ENCODE results near the gene TMEM140.
A peak's percentile ranks its signal among the peaks of the same experiment; 100 is the strongest.
"Not testable (repeated sequence)": the region's sequence is repeated elsewhere in the genome, so short reads cannot be mapped to it uniquely, and the experiment has no call there.

Gene TMEM140

DNA sequence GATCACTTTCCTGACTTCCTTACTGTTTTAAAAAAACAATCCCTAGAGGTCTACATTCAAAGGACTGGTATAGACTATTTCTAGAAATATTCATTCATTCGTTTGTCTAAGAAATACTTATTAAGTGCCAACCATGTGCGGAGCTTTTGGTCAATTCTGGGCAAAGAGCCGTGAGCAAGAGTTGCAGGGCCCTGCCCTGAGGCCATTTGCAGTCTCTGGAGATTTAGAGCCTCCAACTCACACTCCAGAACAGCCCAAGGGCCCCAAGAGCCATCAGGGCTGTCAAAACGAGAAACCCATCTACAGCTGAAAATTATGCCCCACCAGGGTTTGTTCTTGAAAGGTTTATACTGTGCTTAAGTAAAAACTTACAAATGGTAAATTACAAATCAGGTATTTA, 47.3 kb downstream of the TMEM140 start:
- DNase-seq (ENCODE audit: low read depth in 2 of 2), result no peak

GRCh38 chr7:135195968-135196629, 48.2 kb downstream of the TMEM140 start:
- DNase-seq (ENCODE audit: low read depth in 2 of 2), result no peak

GRCh38 chr7:135197343-135197742, 49.5 kb downstream of the TMEM140 start:
- no peak for DNase-seq (ENCODE audit: low read depth in 2 of 2)

- DNase-seq (ENCODE audit: low read depth in 2 of 2), result no peak
These were observed 50.2 kb downstream of the TMEM140 start for GRCh38 chr7:135197906-135198655.

DNA sequence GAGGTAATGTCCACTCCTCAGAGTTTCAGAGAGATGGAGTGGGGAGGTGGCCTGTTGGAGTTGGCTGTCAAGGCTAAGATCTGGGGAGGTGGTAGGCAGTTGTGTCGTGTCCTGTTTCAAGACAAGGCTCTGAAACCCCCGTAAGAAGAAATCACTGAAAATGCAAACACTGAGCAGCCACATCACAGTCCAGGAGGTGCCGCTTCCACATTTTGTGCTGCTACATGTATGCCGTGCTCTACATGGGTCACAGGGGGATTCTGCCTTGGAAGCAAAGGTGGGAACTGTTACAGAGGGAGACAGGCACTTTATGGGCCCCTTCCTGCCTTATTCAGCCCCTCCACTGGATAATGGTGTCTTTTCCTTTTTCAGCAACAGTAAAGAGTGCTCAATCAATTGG, 51.6 kb downstream of the TMEM140 start:
- no peak for DNase-seq (ENCODE audit: low read depth in 2 of 2)

- DNase-seq (ENCODE audit: low read depth in 2 of 2), result no peak
These were observed 53.0 kb downstream of the TMEM140 start for GRCh38 chr7:135200821-135201331.

DNA sequence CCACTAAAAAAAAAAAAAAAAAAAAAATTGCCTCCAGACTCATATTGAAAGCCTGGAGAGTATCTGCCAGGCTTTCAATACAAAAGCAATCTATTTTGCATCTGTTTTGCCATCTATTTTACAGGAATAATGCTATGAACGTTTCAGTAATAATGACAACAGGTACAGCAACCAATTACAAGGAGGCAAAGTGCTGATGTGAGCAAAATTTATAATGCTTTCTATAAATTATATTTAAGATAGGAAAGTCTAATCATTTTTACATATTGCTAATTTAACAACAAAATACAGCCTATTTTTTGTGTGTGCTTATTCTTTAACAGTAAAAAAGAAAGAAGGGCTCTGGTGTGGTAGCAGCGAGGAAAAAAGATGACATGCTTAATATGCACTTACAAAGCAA, 53.5 kb downstream of the TMEM140 start:
- DNase-seq (ENCODE audit: low read depth in 2 of 2), result no peak

DNA sequence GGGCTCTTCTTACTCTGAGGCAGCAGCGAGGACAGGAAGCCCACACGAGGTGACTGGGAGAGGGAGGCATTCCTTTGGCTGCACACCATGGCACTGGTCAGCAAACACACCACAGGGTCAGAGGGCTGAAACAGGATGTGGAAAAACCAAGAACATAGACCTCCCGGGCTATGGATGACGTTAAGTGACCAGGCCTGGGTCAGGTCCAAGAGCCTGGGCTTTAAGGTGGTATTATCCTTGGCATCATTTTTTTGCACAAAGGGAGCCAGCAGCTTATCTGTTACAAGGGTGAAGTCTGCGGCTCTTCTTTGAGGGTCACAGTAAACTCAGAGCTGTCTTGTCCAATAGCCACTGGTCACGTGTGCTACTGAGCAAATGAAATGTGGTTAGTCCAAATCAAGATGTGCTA, 56.5 kb downstream of the TMEM140 start:
- DNase-seq (ENCODE audit: low read depth in 2 of 2), result no peak

GRCh38 chr7:135204876-135205275, 57.0 kb downstream of the TMEM140 start:
- no peak for DNase-seq (ENCODE audit: low read depth in 2 of 2)

DNA sequence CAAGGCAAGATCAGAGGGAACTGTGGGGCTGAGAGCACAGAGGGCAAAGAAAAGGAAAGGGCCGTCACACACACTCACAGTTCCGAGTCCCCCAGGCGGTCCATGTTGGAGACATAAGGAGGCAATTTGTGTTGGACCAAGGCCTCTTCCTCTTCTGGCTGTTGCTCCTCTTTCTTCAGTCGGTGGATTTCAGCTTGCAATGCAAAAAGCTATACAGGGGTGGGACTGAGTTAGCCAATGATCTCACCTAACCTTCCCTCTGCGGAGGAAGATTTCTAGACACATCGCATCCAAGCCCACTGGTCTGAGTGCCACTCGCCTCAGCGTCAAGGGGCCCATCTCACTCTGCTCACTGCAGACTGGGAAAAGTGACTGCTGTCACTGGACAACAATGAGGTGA, 58.0 kb downstream of the TMEM140 start:
- DNase-seq (ENCODE audit: low read depth in 2 of 2), result no peak

DNA sequence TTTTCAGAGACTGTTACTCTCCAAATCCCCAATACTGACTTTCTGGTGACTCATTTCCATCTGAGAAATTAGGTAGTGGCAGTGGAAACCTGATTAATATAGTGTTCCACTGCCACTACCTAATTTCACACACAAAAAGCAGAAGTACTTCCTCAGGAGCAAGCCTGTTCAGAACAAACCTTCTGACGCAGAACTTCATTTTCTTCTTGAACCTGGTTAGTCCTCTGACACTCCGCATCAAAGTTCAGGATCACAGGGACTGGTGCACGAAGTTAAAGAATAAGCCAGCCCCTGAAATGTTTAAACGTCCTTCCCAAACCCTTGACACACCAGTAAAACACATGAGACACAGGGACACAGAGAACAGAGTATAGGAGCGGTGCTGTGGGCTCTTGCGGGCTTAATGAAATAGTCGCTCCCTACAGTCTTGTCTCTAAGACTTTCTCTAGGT, 59.1 kb downstream of the TMEM140 start:
- DNase-seq (ENCODE audit: low read depth in 2 of 2), result no peak

DNA sequence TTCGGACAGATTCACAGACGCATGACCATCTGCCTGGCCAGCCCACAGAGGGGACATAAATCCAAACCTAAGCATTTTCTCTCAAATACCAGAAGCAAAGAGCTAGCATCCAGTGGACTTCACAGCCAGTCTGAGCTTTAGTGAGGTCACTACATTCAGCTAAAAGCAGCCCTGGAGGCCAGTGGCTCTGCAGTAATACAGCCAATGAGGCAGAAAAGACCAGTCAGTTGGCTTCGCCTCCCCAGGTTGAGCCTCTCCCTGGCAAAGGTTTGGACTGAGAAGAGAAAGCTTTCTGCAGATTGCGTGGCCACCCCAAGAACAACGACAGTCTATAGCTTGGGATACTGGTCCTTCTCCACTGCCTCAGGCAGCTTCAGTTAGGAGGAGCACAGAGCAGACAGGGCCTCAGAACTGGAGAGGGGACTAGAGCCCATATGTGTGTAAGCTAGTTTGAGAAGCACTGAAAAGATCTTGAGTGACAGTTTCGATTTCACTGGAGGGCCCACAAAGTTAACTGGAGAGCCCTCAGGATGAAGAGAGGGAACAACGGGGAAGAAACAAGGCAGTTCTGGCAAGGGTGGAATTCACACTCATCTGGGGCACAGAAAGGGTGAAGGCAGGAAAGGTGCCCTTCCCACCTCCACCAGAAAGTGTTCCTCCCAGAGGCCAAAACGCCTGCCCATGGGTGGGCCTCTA, 59.7 kb downstream of the TMEM140 start:
- DNase-seq (ENCODE audit: low read depth in 2 of 2), result no peak

GRCh38 chr7:135208102-135208793, 60.4 kb downstream of the TMEM140 start:
- no peak for DNase-seq (ENCODE audit: low read depth in 2 of 2)

GRCh38 chr7:135209225-135209834, 61.5 kb downstream of the TMEM140 start:
- DNase-seq (ENCODE audit: low read depth in 2 of 2), result no peak

- no peak for DNase-seq (ENCODE audit: low read depth in 2 of 2)
These were observed 63.0 kb downstream of the TMEM140 start for GRCh38 chr7:135210888-135211178.

DNA sequence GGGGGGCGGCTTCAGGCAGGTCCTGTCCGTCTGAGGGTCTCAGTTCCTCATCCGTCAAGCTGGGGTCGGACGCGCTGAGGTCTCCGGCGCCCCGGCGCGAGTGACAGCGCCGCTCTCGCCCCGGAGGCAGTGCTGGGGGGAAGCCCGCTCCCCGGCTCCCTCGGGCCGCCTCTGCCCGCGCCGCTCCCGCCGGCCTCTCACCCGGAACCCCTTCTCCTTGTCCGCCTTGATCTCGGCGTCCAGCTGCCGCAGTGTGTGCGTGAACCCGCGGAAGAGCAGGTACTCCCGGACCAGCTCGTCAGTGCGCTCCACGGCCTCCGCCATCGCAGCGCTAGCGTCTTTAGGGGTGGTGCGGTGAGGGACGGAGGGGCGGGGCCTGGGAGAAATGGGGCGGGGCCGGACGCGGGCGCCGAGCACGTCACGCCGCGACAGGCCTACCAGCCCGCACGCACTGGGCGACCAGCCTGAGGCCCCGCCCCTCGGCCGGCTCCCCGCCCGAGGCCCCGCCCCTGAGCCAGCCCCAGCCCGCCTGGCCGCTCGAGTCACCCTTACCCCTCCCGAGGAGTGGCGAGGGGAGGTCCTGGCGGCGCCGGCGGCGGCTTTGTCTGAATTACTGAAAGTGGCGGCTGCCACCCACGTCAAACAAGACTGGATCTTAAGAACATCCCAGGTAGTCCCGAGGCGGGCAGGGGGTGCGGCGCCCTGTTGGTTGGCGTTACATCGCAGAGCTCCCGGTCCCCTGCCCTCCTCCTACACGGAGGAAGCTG, 63.5 kb downstream of the TMEM140 start, which contains the start of gene WDR91:
WDR91 (minus strand) TSS at position 348 of the 767 bp plus-strand sequence; CDS start at position 324, 24 bp downstream.
- DNase-seq (ENCODE audit: low read depth in 2 of 2), result peak; percentile 95

- DNase-seq (ENCODE audit: low read depth in 2 of 2), result not testable (repeated sequence)
These were observed 64.2 kb downstream of the TMEM140 start for GRCh38 chr7:135211946-135212685.

DNA sequence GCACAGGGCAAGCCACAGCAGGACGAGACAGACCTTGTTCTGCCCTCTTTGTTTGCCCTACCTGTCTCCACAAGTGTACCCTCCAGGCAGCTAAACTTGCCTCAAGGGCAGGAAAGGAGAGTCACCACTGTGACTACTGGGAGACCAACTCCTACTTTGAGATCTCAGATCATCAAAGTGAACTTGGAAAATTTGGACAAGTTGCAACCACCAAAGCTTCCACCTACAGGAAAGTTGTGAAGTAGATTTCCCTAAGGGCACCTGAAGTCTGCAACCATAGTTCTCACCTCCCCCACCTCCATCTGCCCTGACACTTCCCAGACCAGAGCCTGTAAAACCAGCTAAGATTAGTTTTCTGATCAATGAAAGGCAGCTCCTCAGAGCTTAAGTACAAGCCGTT, 66.0 kb downstream of the TMEM140 start:
- DNase-seq (ENCODE audit: low read depth in 2 of 2), result no peak

DNA sequence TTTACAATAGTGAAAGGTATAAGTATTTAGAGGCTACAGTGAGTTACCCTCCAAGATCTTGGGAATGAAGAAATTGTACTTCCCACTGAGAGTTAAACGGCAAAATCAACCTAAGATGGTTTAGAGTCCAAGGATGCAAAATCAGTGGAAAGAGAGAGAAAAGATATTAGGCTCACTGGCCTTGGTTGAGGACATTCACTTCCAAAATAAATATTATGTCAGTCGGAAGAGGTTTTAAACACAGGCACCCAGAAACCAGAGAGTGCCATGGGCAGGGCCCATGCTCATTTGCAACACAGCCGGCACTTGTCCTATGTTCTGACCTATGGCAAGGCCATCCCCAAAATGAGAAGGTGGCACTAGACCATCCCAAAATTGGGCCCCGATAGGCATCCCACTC, 67.3 kb downstream of the TMEM140 start:
- no peak for DNase-seq (ENCODE audit: low read depth in 2 of 2)

DNA sequence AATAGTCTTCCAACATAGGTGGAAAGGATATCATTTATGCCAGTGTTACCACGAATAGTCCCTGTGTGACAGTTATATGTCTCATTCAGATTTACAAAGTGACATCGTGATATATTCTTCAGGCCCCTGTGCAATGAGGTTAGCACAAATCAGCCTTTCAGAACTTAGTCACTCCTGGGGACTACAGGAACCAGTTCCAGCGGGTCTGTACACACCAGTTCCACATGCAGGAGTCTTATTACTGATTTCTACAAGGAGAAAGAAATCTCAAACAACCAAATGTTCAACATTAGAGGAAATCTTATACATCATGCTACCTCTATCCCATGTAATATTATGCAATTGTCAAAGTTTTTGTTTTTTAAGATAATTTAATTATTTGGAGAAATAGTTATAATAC, 67.8 kb downstream of the TMEM140 start:
- no peak for DNase-seq (ENCODE audit: low read depth in 2 of 2)
